Measurements from ENCODE around the gene ARHGAP35.
A peak's percentile ranks its signal among the peaks of the same experiment; 100 is the strongest.
"Not testable (repeated sequence)": the region's sequence is repeated elsewhere in the genome, so short reads cannot be mapped to it uniquely, and the experiment has no call there.

The ARHGAP35 gene

GRCh38 chr19:46871173-46871572 lies 10.4 kb downstream of the ARHGAP35 start:
- DNase-seq (ENCODE audit: low spot score), result not testable (repeated sequence)

- no peak for DNase-seq (ENCODE audit: low spot score)
Observed at GRCh38 chr19:46872967-46873366, 12.2 kb downstream of the ARHGAP35 start.

- DNase-seq (ENCODE audit: low spot score), result no peak
Observed at GRCh38 chr19:46875234-46875633, 14.4 kb downstream of the ARHGAP35 start.

- no peak for DNase-seq (ENCODE audit: low spot score)
Observed at GRCh38 chr19:46875657-46876056, 14.9 kb downstream of the ARHGAP35 start.

DNA sequence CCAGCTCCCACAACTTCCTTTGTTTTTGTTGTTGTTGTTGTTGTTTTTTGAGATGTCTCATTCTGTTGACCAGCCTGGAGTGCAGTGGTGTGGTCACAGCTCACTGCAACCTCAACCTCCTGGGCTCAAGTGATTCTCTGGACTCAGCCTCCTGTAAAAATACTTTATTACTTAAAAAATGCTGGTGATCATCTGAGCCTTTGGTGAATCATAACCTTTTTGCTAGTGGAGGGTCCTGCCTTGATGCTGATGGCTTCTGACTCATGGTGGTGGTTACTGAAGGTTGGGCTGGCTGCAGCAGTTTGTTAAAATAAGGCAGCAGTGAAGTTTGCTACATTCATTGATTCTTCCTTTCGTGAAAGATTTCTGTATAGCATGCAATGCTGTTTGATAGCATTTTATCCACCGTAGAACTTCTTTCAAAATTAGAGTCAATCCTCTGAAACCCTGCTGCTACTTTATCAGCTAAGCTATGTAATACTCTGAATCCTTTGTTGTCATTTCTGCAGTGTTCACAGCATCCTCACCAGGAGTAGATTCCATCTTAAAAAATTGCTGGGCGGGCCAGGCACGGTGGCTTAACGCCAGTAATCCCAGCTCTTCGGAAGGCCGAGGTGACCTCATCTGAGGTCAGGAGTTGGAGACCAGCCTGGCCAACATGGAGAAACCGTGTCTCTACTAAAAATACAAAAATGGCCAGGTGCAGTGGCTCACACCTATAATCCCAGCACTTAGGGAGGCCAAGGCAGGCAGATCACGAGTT lies 18.0 kb downstream of the ARHGAP35 start:
- no peak for DNase-seq (ENCODE audit: low spot score)

GRCh38 chr19:46880431-46880830 lies 19.6 kb downstream of the ARHGAP35 start:
- DNase-seq (ENCODE audit: low spot score), result no peak

DNA sequence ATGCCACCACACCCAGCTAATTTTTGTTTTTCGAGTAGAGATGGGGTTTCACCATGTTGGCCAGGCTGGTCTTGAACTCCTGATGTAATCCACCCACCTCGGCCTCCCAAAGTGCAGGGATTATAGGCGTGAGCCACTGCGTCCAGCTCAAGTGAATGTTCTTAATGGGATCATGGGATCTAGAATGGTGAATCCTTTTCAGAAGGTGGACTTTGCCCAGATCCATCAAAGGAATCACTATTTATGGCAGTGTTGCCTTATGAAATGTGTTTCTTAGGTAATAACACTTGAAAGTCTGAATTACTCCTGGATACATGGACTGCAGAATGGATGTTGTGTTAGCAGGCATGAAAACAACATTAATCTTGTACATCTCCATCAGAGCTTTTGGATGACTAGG lies 20.3 kb downstream of the ARHGAP35 start:
- DNase-seq (ENCODE audit: low spot score), result no peak

DNA sequence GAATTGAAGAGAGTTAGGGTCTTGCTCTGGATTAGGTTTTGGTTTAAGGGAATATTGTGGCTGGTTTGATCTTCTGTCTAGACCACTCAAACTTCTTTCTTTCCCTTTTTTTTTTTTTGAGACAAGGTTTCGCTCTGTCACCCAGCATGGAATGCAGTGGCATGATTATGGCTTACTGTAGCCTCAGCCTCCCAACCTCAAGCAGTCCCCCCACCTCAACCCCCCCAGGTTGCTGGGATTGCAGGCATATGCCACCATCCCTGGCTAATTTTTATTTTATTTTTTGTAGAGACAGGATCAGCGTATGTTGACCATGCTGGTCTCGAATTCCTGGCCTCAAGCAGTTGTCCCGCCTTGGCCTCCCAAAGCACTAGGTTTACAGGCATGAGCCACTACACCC lies 21.2 kb downstream of the ARHGAP35 start:
- no peak for DNase-seq (ENCODE audit: low spot score)

DNA sequence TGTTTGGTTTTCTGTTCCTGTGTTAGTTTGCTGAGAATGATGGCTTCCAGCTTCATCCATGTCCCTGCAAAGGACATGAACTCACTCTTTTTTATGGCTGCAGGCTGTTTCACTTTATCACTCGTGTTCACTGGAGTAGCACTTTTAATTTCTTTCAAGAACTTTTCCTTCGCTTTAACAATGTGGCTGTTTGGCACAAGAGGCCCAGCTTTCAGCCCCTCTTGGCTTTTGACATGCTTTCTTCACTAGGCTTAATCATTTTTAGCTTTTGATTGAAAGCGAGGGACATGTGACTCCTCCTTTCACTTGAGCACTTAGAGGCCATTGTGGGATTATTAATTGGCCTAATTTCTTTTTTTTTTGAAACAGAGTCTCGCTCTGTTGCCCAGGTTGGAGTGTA lies 22.0 kb downstream of the ARHGAP35 start:
- DNase-seq (ENCODE audit: low spot score), result not testable (repeated sequence)

- DNase-seq (ENCODE audit: low spot score), result no peak
Observed at GRCh38 chr19:46885411-46885810, 24.6 kb downstream of the ARHGAP35 start.

DNA sequence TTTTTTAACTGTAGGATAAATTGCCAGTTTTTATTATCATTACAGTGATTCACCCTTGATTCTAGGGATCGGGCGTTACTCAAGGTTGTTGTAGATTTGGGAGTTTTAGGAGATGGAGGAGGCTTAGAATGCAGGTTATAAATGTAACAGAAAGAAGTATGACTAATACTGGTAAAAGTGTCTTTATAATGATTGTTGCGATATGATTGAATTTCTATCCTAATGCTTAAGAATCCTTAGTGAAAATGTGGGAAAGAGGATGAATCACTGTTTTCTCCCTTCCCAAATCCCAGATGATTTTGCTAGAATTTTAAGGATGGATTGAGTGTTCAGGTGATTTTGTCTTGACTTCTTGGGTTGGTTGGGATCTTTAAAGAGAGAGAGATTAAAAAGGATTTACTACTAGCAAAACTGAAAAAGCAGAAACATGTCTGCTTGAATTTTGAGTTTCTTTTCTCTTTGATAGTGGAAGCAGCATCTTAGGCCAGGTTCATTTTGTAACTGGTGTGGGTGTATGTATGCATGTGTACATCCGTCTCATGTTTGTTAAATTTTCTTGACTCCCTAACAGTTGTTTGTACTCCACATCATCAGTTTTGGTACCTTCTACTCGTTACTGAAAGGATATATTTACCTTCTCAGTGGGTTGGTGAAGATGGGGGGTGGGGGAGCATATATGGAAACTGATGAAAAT lies 25.9 kb downstream of the ARHGAP35 start:
- DNase-seq (ENCODE audit: low spot score), result no peak

DNA sequence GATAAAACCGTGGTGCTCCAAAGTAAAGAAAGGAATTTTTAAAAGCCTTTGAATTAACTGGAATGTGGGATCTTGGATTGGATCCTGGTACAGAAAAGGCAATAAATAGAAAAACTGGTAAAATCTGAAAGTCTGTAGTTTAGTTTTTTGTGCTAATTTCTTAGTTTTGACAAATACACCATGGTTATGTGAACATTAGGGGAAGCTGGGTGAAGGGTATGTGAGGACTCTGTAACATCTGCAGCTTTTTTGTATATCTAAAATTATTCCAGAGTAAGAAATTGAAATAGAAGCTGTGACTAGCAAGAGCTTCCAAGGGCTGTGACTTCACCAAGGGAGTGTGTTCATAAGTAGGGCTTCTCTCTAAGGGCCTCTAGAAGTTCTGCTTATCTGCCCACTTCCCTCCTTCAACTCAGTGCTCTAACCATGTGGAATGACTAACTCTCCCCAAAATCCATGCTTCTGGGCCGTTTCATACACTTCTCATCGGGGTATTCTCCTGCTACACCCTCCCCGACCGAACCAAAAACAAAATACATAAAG lies 26.5 kb downstream of the ARHGAP35 start:
- DNase-seq (ENCODE audit: low spot score), result no peak

DNA sequence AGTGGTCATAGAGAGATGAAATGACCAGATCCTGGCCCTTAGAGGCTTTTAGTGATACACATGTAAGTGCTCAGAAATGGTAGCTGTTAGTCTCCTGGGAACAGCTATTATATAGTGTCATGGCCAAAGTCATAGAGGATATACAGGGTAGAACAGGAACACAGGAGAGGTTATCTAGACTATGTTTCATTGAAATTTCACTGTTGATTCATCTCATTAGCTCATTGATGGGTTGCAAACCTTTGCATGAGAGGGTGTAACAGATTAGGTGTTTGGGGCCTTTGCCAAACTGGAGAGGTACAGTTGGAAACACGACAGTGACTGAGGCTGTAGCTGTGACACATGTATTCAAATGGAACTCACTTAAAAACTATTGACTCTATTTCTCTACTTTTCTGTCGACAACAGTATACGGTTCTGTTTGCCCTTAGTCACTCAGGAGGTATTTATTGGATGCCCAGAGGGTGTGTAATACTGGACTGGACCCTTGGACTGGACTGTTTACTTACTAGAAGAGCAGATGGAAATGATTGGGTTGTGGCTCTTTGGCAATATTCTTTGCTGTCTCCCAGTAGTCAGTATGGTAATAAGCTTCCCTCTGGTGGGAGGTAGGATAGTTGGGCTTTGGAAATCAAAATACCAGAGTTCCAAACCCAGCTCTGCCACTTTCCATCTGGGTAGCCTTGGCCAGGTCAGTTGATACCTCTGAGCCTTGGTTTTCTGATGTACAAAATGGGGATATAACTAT lies 29.8 kb downstream of the ARHGAP35 start:
- no peak for DNase-seq (ENCODE audit: low spot score)

- peak; percentile 70 for DNase-seq (ENCODE audit: low spot score)
Observed at GRCh38 chr19:46892252-46893179, 31.7 kb downstream of the ARHGAP35 start.

- DNase-seq (ENCODE audit: low spot score), result peak; percentile 83
Observed at GRCh38 chr19:46896076-46896794, 35.4 kb downstream of the ARHGAP35 start.

- DNase-seq (ENCODE audit: low spot score), result no peak
Observed at GRCh38 chr19:46898731-46899130, 37.9 kb downstream of the ARHGAP35 start.

DNA sequence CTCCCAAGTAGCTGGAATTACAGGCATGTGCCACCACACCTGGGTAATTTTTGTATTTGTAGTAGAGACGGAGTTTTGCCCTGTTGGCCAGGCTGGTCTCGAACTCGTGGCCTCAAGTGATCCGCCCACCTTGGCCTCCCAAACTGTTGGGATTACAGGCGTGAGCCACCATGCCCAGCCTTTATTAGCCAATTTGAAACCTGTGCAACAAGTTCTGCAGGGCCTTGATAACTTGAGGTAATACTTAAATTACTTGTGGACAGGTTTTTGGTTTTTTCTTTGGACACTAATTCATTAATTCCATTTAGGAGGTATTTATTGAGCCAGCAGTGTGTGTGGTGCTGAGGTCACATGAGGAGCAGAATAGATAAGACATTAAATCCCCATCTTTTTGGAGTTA lies 39.5 kb downstream of the ARHGAP35 start:
- DNase-seq (ENCODE audit: low spot score), result no peak

DNA sequence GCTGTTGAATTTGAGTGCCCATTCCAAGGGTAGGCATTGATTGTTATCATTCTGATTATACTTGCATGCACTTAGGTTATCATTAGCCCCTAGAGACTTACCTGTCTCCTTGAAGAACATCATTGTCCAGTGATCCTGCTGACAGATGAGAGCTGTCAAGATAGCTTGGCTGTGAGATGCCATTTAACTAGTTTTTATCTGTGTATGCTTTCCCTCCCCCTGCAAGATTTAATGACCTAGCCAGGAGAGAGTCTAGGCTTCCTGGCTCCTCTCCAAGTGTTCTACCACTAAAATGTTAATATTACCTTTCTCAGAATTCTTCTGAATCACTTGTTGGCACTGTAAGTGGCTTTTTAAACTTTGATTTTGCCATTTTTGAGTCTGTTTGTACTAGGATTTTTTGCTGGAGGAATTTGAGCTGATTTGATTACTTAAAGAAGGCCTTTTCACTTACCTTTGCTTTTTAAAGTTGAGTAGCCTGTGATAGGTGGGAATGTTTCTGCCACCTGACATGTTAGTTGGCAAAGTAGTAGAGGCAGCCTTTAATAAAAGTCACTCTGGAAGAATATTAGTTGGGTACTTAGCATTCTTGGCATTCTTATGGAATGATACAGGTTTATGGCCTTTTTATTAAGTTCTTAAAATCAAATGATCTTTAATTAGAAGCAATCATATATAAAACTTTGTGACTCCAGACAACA lies 41.1 kb downstream of the ARHGAP35 start:
- DNase-seq (ENCODE audit: low spot score), result no peak

DNA sequence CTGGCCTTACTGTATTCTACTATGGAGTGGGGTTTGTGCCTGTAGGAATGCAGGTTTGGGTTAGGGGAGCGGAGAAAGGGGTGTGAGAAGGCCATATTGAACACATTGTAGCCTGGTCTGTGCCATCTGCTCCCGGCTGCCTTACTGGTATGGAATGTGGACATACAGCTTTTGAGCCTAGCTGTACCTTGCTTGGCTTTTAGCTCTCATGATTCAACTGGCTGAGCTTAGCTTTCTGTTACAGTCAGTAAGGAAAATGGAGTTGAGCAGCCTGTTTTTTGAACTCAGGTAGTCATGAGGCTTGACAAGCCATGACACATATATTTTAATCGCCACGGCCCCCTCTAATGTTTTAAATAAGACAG lies 41.6 kb downstream of the ARHGAP35 start:
- no peak for DNase-seq (ENCODE audit: low spot score)

- DNase-seq (ENCODE audit: low spot score), result no peak
Observed at GRCh38 chr19:46903458-46903857, 42.7 kb downstream of the ARHGAP35 start.

Measured in NAMALWA (cell line).